PC-3 (cell line): ENCODE measurements around the gene GPR176. TPM values are rescaled to one million over a fixed set of nuclear protein-coding genes. Genes with fewer than 3 reads are reported as not detected.

ENCODE experiments used
- ATAC-seq: fragments of 200-7000 bp; cut with Tn5 transposase; 2 replicates; pipeline ENCODE4 v1.9.1; 2020; ENCODE audit warnings: mild to moderate bottlenecking, moderate library complexity
- BruUV-seq: library from RNA; stranded (reverse); fragments of 400-500 nt; replicated peaks from 2 replicates; lab custom pipeline; 2021; lab: Mats Ljungman, UMichigan
- CTCF ChIA-PET: fragments of 300-600 bp; sonication (Branson Sonifier 250); formaldehyde crosslinking; loops from one replicate; lab custom pipeline; 2022; ENCODE audit warnings: antibody characterized with exemption; lab: Charles Lee
- POLR2A ChIA-PET: fragments of 300-600 bp; sonication (Branson Sonifier 250); formaldehyde crosslinking; loops from one replicate; lab custom pipeline; 2022; ENCODE audit warnings: antibody characterized with exemption; ENCODE audit not compliant: unreplicated experiment; lab: Charles Lee
- DNase-seq: peaks from one replicate; pipeline ENCODE4 v3.0.0-alpha.2; 2015
- H2AFZ ChIP-seq: fragments of 300-600 bp; sonication (generic); 2 replicates; pipeline ENCODE4 v1.6.0; 2016; ENCODE audit warnings: antibody characterized with exemption, low read length
- H3F3A ChIP-seq: fragments of 300-600 bp; sonication (generic); one replicate; pipeline ENCODE4 v1.6.0; 2017; ENCODE audit warnings: antibody characterized with exemption, low read length, control low read depth, mild to moderate bottlenecking; ENCODE audit not compliant: unreplicated experiment
- H3K27ac ChIP-seq: fragments of 300-600 bp; sonication (generic); 2 replicates; pipeline ENCODE4 v1.5.1; 2016; ENCODE audit warnings: mild to moderate bottlenecking, low read length
- H3K27me3 ChIP-seq: fragments of 300-600 bp; sonication (generic); 2 replicates; pipeline ENCODE4 v1.6.1; 2016; ENCODE audit warnings: low read length, mixed read lengths
- H3K36me3 ChIP-seq: fragments of 300-600 bp; sonication (generic); 2 replicates; pipeline ENCODE4 v1.6.1; 2016; ENCODE audit warnings: low read depth, mixed run types, low read length, mixed read lengths
- H3K4me1 ChIP-seq: fragments of 300-600 bp; sonication (generic); 2 replicates; pipeline ENCODE4 v1.5.1; 2016; ENCODE audit warnings: low read length; ENCODE audit not compliant: insufficient read depth
- H3K4me2 ChIP-seq: fragments of 300-600 bp; sonication (generic); 2 replicates; pipeline ENCODE4 v1.6.0; 2016; ENCODE audit warnings: low read length
- H3K4me3 ChIP-seq: fragments of 300-600 bp; sonication (generic); 2 replicates; pipeline ENCODE4 v1.5.1; 2016; ENCODE audit warnings: mild to moderate bottlenecking, low read length, mixed read lengths
- H3K79me2 ChIP-seq: fragments of 300-600 bp; sonication (generic); 2 replicates; pipeline ENCODE4 v1.6.1; 2017; ENCODE audit warnings: low read length, mixed read lengths
- H3K9ac ChIP-seq: fragments of 300-600 bp; sonication (generic); 2 replicates; pipeline ENCODE4 v1.6.0; 2016; ENCODE audit warnings: mild to moderate bottlenecking, low read length
- H3K9me2 ChIP-seq: fragments of 300-600 bp; sonication (generic); replicated peaks from 2 replicates; pipeline ENCODE4 v1.6.1; 2016; ENCODE audit warnings: mixed run types, low read length, mixed read lengths
- H3K9me3 ChIP-seq: fragments of 300-600 bp; sonication (generic); 2 replicates; pipeline ENCODE4 v1.6.1; 2016; ENCODE audit warnings: low read length, mixed read lengths
- H4K20me1 ChIP-seq: fragments of 300-600 bp; sonication (generic); 2 replicates; pipeline ENCODE4 v1.6.1; 2016; ENCODE audit warnings: low read length, mixed read lengths
- EZH2 ChIP-seq: fragments of 300-600 bp; sonication (generic); IDR thresholded peaks from one replicate; pipeline ENCODE4 v1.6.1; 2017; ENCODE audit warnings: antibody characterized with exemption, mild to moderate bottlenecking, low read length; ENCODE audit not compliant: unreplicated experiment
- EZH2phosphoT487 ChIP-seq: fragments of 300-600 bp; sonication (generic); IDR thresholded peaks from 2 replicates; pipeline ENCODE4 v1.6.1; 2018; ENCODE audit warnings: mild to moderate bottlenecking, antibody characterized with exemption, low read length, borderline replicate concordance
- intact Hi-C: fragments of 100-400 bp; cut with micrococcal nuclease; formaldehyde crosslinking; loops from 2 replicates; pipeline ENCODE4 v1.9.0; 2023
- total RNA-seq: library from RNA; depleted of rRNA; stranded (reverse); fragments of >200 nt; gene quantifications from 2 replicates; pipeline ENCODE4 v1.2.3, GENCODE V29; 2014
- TF ChIP-seq, protein P1 (sequence below): fragments of 300-600 bp; sonication (generic); conservative IDR thresholded peaks from 2 replicates; pipeline ENCODE4 v1.5.1; 2017; ENCODE audit warnings: antibody characterized with exemption, low read depth, mild to moderate bottlenecking, low read length

The GPR176 gene
- total RNA-seq, 1 experiment from 2014 or later: 27.8 TPM

DNA sequence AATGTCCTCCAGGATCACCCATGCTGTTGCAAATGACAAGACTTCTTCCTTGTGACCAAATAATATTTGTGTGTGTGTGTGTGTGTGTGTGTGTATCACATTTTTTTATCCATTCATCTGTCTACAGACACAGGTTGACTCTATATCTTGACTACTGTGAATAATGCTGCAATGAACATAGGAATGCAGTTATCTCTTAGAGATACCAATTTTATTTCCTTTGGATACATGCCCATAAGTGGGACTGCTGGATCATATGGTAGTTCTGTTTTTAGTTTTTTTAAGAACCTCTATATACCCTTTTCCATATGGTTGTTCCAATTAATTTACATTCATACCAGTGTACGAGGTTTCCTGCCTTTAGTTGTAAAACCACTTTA is 41.7 kb downstream of the GPR176 start:
- no peak for TF ChIP-seq EZH2phosphoT487
- TF ChIP-seq EZH2: no peak
- TF ChIP-seq, protein P1, sequence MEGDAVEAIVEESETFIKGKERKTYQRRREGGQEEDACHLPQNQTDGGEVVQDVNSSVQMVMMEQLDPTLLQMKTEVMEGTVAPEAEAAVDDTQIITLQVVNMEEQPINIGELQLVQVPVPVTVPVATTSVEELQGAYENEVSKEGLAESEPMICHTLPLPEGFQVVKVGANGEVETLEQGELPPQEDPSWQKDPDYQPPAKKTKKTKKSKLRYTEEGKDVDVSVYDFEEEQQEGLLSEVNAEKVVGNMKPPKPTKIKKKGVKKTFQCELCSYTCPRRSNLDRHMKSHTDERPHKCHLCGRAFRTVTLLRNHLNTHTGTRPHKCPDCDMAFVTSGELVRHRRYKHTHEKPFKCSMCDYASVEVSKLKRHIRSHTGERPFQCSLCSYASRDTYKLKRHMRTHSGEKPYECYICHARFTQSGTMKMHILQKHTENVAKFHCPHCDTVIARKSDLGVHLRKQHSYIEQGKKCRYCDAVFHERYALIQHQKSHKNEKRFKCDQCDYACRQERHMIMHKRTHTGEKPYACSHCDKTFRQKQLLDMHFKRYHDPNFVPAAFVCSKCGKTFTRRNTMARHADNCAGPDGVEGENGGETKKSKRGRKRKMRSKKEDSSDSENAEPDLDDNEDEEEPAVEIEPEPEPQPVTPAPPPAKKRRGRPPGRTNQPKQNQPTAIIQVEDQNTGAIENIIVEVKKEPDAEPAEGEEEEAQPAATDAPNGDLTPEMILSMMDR: no peak
- H3K27me3 ChIP-seq: no peaks in the 10 kb centered on the region
- ChIA-PET CTCF (no interaction called here), POLR2A (no interaction called here)
- no peaks in the 10 kb centered on the region for H3K9me2 ChIP-seq
- H3K9me3 ChIP-seq: no peaks in the 10 kb centered on the region
- H4K20me1 ChIP-seq: no peaks in the 10 kb centered on the region
- H3F3A ChIP-seq: no peaks in the 10 kb centered on the region
- H3K4me1 ChIP-seq: peaks cover 13% of the 10 kb centered on the region; the same call in 1 of the 2 replicates
- H3K79me2 ChIP-seq: no peaks in the 10 kb centered on the region
- no peak overlapping the region for H3K9ac ChIP-seq
- ATAC-seq (no peak), DNase-seq (no peak)
- intact Hi-C loops: loop anchor here (5.0 kb wide), 1 partner anchor 191 kb away; no protein-coding TSS in a partner anchor
- H3K27ac ChIP-seq: no peak overlapping the region
- no peak overlapping the region for H3K4me3 ChIP-seq
- no TSS peak for BruUV-seq
- H3K36me3 ChIP-seq: no peaks in the 10 kb centered on the region
- no peak overlapping the region for H2AFZ ChIP-seq
- no peak overlapping the region for H3K4me2 ChIP-seq

DNA sequence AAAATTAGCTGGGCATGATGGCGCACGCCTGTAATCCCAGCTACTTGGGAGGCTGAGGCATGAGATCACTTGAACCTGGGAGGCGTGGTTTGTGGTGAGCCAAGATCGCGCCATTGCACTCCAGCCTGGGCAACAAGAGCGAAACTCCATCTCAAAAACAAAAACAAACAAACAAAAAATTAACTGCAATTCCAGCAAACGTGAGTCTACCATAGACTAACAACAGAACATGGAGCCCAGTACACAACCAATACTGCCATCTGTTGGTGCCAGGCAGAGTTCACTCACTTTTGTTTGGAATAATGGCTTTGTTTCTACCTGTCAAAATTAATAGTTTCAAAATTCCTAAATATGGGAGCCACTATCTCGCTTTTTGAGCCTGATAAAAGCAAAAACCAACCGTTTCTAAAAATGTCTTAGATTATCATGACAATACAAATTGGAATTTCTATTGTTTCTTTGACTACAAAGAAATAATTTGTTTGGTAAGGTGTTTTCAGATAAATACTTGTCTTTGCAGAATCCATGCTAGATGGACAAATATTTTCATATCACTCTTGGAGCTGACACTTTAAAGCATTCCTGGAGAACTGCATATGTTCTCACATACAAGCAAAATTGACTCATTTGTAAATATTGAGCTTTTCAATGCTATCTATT is 45.0 kb downstream of the GPR176 start:
- ChIA-PET POLR2A (no interaction called here), CTCF (interaction anchor here (1.2 kb wide), 1 partner anchor 73 kb away, joined by 4 read pairs; no protein-coding TSS in a partner anchor)
- Histone ChIP-seq H3K36me3 (no peaks in the 10 kb centered on the region), H3K9ac (no peak overlapping the region), H3F3A (no peaks in the 10 kb centered on the region), H3K4me3 (no peak overlapping the region), H3K27me3 (no peaks in the 10 kb centered on the region), H3K9me2 (no peaks in the 10 kb centered on the region), H4K20me1 (no peaks in the 10 kb centered on the region), H3K79me2 (no peaks in the 10 kb centered on the region), H3K4me2 (no peak overlapping the region), H3K9me3 (no peaks in the 10 kb centered on the region), H3K27ac (no peak overlapping the region), H3K4me1 (peaks cover 13% of the 10 kb centered on the region; the same call in 1 of the 2 replicates), H2AFZ (no peak overlapping the region)
- ATAC-seq: peak; percentile 81
- TF ChIP-seq EZH2 (no peak), EZH2phosphoT487 (no peak)
- TF ChIP-seq, protein P1: peak; percentile 87
- no TSS peak for BruUV-seq
- peak; percentile 69 for DNase-seq
- intact Hi-C loops: loop anchor here (1.0 to 5.0 kb wide), 3 partner anchors 73 to 188 kb away; no protein-coding TSS in a partner anchor

DNA sequence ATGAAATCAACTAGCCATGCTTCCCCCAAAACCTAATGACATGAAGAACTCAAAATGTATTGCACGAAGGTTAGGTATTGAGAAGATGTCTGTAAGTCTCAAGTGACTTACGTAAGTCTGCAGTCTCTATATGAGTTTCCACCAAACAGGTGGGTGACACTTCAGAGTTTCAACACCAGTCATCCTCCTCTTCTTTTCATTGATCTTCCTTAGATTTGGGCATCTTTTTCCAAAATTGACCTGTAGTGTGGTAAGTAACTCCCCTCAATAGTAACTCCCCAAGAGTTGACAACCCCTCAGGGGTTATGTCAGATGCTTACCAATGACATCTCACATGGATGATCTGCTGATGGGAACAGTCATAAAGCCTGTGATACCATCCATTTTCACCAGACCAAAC is 46.1 kb downstream of the GPR176 start:
- no peak for DNase-seq
- H4K20me1 ChIP-seq: no peaks in the 10 kb centered on the region
- no peak for ATAC-seq
- BruUV-seq: no TSS peak
- no peak overlapping the region for H3K4me2 ChIP-seq
- H3K4me1 ChIP-seq: peaks cover 13% of the 10 kb centered on the region; the same call in 1 of the 2 replicates
- H3K9ac ChIP-seq: no peak overlapping the region
- H2AFZ ChIP-seq: no peak overlapping the region
- H3K79me2 ChIP-seq: no peaks in the 10 kb centered on the region
- H3K27ac ChIP-seq: no peak overlapping the region
- ChIA-PET POLR2A (no interaction called here), CTCF (interaction anchor here (1.2 kb wide), 1 partner anchor 71 kb away, joined by 4 read pairs; no protein-coding TSS in a partner anchor)
- H3K9me3 ChIP-seq: no peaks in the 10 kb centered on the region
- intact Hi-C loops: no loop called here
- H3K36me3 ChIP-seq: no peaks in the 10 kb centered on the region
- no peak overlapping the region for H3K4me3 ChIP-seq
- H3K9me2 ChIP-seq: no peaks in the 10 kb centered on the region
- no peak for TF ChIP-seq EZH2phosphoT487
- TF ChIP-seq, protein P1: no peak
- TF ChIP-seq EZH2: no peak
- no peaks in the 10 kb centered on the region for H3K27me3 ChIP-seq
- H3F3A ChIP-seq: no peaks in the 10 kb centered on the region
